C4-2B (cell line): ENCODE results near the gene ADAMTS3.

ENCODE experiments used
- CTCF ChIP-seq: fragments of 450-650 bp; conservative IDR thresholded peaks from 2 replicates; pipeline ENCODE4 v1.5.1; 2017; ENCODE audit warnings: mild to moderate bottlenecking
- ZFX ChIP-seq: fragments of 450-650 bp; IDR thresholded peaks from 2 replicates; pipeline ENCODE4 v1.6.1; 2017

GRCh38 chr4:72377491-72378194 lies 191.4 kb downstream of the ADAMTS3 start:
- TF ChIP-seq CTCF (no peak), ZFX (no peak)
